H1 (cell line): ENCODE data around the gene MANBA. TPM values are rescaled to one million over a fixed set of nuclear protein-coding genes. Genes with fewer than 3 reads are reported as not detected.

Experiments used
- CTCF ChIA-PET: fragments of 300-600 bp; sonication (Branson Sonifier 250); formaldehyde crosslinking; loops from one replicate; lab custom pipeline; 2021; ENCODE audit not compliant: partially characterized antibody; lab: Charles Lee
- POLR2A ChIA-PET: fragments of 300-600 bp; sonication (Branson Sonifier 250); formaldehyde crosslinking; loops from one replicate; lab custom pipeline; 2021; ENCODE audit warnings: inconsistent platforms; ENCODE audit not compliant: partially characterized antibody; lab: Charles Lee
- DNase-seq, 2 experiments: peaks; one replicate each; pipeline versions ENCODE4 v3.0.0 to v3.0.0-alpha.2; 2010 to 2022; ENCODE audit warnings: low spot score in 2 of 2, low read depth in 1 of 2, mixed read lengths in 1 of 2
- FAIRE-seq: peaks from 2 replicates; lab custom pipeline; 2011; peaks lifted over from hg19 to GRCh38; lab: Jason Lieb, UNC
- H2AFZ ChIP-seq: 2 replicates; pipeline ENCODE4 v1.8.1; 2012; ENCODE audit warnings: low read length, inconsistent platforms
- H2AK5ac ChIP-seq: 2 replicates; pipeline ENCODE4 v1.6.1; 2013; ENCODE audit warnings: low read depth, low read length
- H2BK120ac ChIP-seq: replicated peaks from 2 replicates; pipeline ENCODE3; 2013; ENCODE audit warnings: low read depth, low read length, inconsistent platforms
- H2BK12ac ChIP-seq: 2 replicates; pipeline ENCODE4 v1.6.1; 2013; ENCODE audit warnings: low read depth, low read length
- H2BK15ac ChIP-seq: 2 replicates; pipeline ENCODE4 v1.6.1; 2013; ENCODE audit warnings: low read length
- H2BK20ac ChIP-seq: 2 replicates; pipeline ENCODE4 v1.6.1; 2013; ENCODE audit warnings: low read length
- H2BK5ac ChIP-seq: 2 replicates; pipeline ENCODE4 v1.6.1; 2013; ENCODE audit warnings: low read depth, low read length
- H3K14ac ChIP-seq: 2 replicates; pipeline ENCODE4 v1.6.1; 2013; ENCODE audit warnings: inconsistent platforms; ENCODE audit not compliant: insufficient read length
- H3K18ac ChIP-seq: 2 replicates; pipeline ENCODE4 v1.6.1; 2013; ENCODE audit warnings: low read length; ENCODE audit errors: extremely low read depth
- H3K23ac ChIP-seq: 2 replicates; pipeline ENCODE4 v1.6.1; 2013; ENCODE audit warnings: inconsistent platforms; ENCODE audit not compliant: insufficient read length
- H3K23me2 ChIP-seq: 2 replicates; pipeline ENCODE4 v1.6.1; 2013; ENCODE audit warnings: low read depth, low read length
- H3K27ac ChIP-seq: 2 replicates; pipeline ENCODE4 v1.6.1; 2011; ENCODE audit warnings: low read depth, low read length, inconsistent platforms
- H3K27me3 ChIP-seq, 4 experiments: replicated peaks in 1 of 4; 1 replicate in 1 of 4; 2 replicates in 3 of 4; pipeline versions ENCODE4 v1.6.1 to v1.8.1; 2011 to 2013; ENCODE audit warnings: low read length in 3 of 4, mild to moderate bottlenecking in 3 of 4, inconsistent platforms in 2 of 4, mixed read lengths in 2 of 4, moderate library complexity in 1 of 4; ENCODE audit not compliant: control insufficient read depth in 3 of 4, insufficient read depth in 3 of 4; ENCODE audit errors: extremely low read depth in 1 of 4
- H3K36me3 ChIP-seq, 4 experiments: 2 replicates each; pipeline versions ENCODE4 v1.6.1 to v1.8.1; 2011 to 2013; ENCODE audit warnings: mild to moderate bottlenecking in 4 of 4, low read length in 3 of 4, moderate library complexity in 2 of 4, control low read depth in 1 of 4, inconsistent platforms in 1 of 4; ENCODE audit not compliant: insufficient read depth in 4 of 4, control insufficient read depth in 2 of 4
- H3K4ac ChIP-seq: replicated peaks from 2 replicates; pipeline ENCODE3; 2013; ENCODE audit warnings: low read length, low read depth, mixed read lengths, inconsistent platforms; ENCODE audit not compliant: insufficient read length
- H3K4me1 ChIP-seq, 4 experiments: replicated peaks in 1 of 4; 1 replicate in 1 of 4; 2 replicates in 3 of 4; pipeline versions ENCODE4 v1.6.1 to v1.8.1; 2011 to 2013; ENCODE audit warnings: low read length in 3 of 4, inconsistent platforms in 2 of 4, mixed read lengths in 1 of 4; ENCODE audit not compliant: insufficient read depth in 4 of 4, control insufficient read depth in 3 of 4
- H3K4me2 ChIP-seq, 2 experiments: 2 replicates each; pipeline versions ENCODE4 v1.6.1 to v1.8.1; 2011 to 2013; ENCODE audit warnings: low read depth in 2 of 2, low read length in 2 of 2, control low read depth in 1 of 2, inconsistent platforms in 1 of 2, mild to moderate bottlenecking in 1 of 2; ENCODE audit not compliant: insufficient read depth in 1 of 2
- H3K4me3 ChIP-seq, 4 experiments: fragments of 200-600, 300-600 bp in 1 of 4; sonication (generic), shearing (Covaris generic), sonication (Bioruptor Twin) in 1 of 4; 2 replicates each; pipeline versions ENCODE4 v1.5.1 to v1.8.1; 2011 to 2016; ENCODE audit warnings: low read length in 4 of 4, low read depth in 3 of 4, control low read depth in 2 of 4, inconsistent platforms in 2 of 4, mild to moderate bottlenecking in 2 of 4, mixed read lengths in 1 of 4, moderate library complexity in 1 of 4; ENCODE audit not compliant: insufficient read depth in 2 of 4; ENCODE audit errors: extremely low read depth in 1 of 4
- H3K56ac ChIP-seq: replicated peaks from 2 replicates; pipeline ENCODE3; 2013; ENCODE audit warnings: low read depth, mild to moderate bottlenecking, mixed read lengths, low read length, inconsistent platforms; ENCODE audit not compliant: insufficient read length
- H3K79me1 ChIP-seq: 2 replicates; pipeline ENCODE4 v1.6.1; 2013; ENCODE audit warnings: low read depth, low read length, control low read depth
- H3K79me2 ChIP-seq, 2 experiments: 2 replicates each; pipeline versions ENCODE4 v1.6.1 to v1.8.1; 2012 to 2013; ENCODE audit warnings: low read length in 2 of 2, mild to moderate bottlenecking in 2 of 2, inconsistent platforms in 1 of 2; ENCODE audit not compliant: insufficient read depth in 2 of 2, control insufficient read depth in 1 of 2
- H3K9ac ChIP-seq, 4 experiments: replicated peaks in 1 of 4; 1 replicate in 1 of 4; 2 replicates in 3 of 4; pipeline versions ENCODE4 v1.6.1 to v1.8.1; 2011 to 2013; ENCODE audit warnings: low read depth in 3 of 4, low read length in 3 of 4, control low read depth in 2 of 4, mild to moderate bottlenecking in 2 of 4, moderate library complexity in 2 of 4, inconsistent platforms in 1 of 4; ENCODE audit errors: extremely low read depth in 1 of 4
- H3K9me3 ChIP-seq, 2 experiments: 2 replicates each; pipeline versions ENCODE4 v1.6.1 to v1.8.1; 2012 to 2013; ENCODE audit warnings: mild to moderate bottlenecking in 2 of 2, moderate library complexity in 2 of 2, control low read depth in 1 of 2, inconsistent platforms in 1 of 2, low read depth in 1 of 2, low read length in 1 of 2, mixed read lengths in 1 of 2; ENCODE audit not compliant: insufficient read depth in 2 of 2
- H4K20me1 ChIP-seq, 2 experiments: replicated peaks in 1 of 2; 2 replicates each; pipeline versions ENCODE3 to v1.8.1; 2011 to 2013; ENCODE audit warnings: inconsistent platforms in 2 of 2, low read length in 2 of 2, mild to moderate bottlenecking in 1 of 2; ENCODE audit not compliant: insufficient read depth in 2 of 2, control insufficient read depth in 1 of 2
- H4K5ac ChIP-seq: 2 replicates; pipeline ENCODE4 v1.6.1; 2013; ENCODE audit warnings: low read length, low read depth, mixed read lengths, inconsistent platforms; ENCODE audit not compliant: insufficient read length
- H4K8ac ChIP-seq: 2 replicates; pipeline ENCODE4 v1.8.0; 2013; ENCODE audit warnings: mild to moderate bottlenecking, moderate library complexity, low read length, inconsistent platforms; ENCODE audit not compliant: insufficient read depth; ENCODE audit errors: extremely low read depth
- H4K91ac ChIP-seq: replicated peaks from 2 replicates; pipeline ENCODE3; 2013; ENCODE audit warnings: low read length, mixed read lengths, inconsistent platforms; ENCODE audit not compliant: insufficient read length
- CTBP2 ChIP-seq: IDR thresholded peaks from 2 replicates; pipeline ENCODE4 v1.7.0; 2011; ENCODE audit warnings: borderline replicate concordance, mild to moderate bottlenecking, moderate library complexity, mixed read lengths, low read length; ENCODE audit not compliant: insufficient read depth, insufficient read length
- GABPA ChIP-seq: IDR thresholded peaks from 2 replicates; pipeline ENCODE4 v1.6.1; 2011; ENCODE audit warnings: mild to moderate bottlenecking, low read length, moderate library complexity, borderline replicate concordance; ENCODE audit not compliant: insufficient read depth
- HDAC6 ChIP-seq: IDR thresholded peaks from one replicate; pipeline ENCODE4 v1.7.1; 2012; ENCODE audit warnings: low read depth, mild to moderate bottlenecking, inconsistent platforms, low read length, moderate library complexity
- JUN ChIP-seq: IDR thresholded peaks from 2 replicates; pipeline ENCODE4 v1.6.1; 2011; ENCODE audit warnings: low read depth, mild to moderate bottlenecking, improper control_type of control experiment, low read length
- JUND ChIP-seq: IDR thresholded peaks from 2 replicates; pipeline ENCODE4 v1.6.1; 2011; ENCODE audit warnings: mild to moderate bottlenecking, improper control_type of control experiment, low read length
- MAFK ChIP-seq: IDR thresholded peaks from 2 replicates; pipeline ENCODE4 v1.6.1; 2012; ENCODE audit warnings: low read depth, mild to moderate bottlenecking, improper control_type of control experiment, low read length
- NANOG ChIP-seq: IDR thresholded peaks from 2 replicates; pipeline ENCODE4 v1.6.1; 2011; ENCODE audit warnings: low read length, low read depth, mild to moderate bottlenecking, inconsistent platforms; ENCODE audit not compliant: insufficient read depth, poor library complexity, severe bottlenecking
- NRF1 ChIP-seq: IDR thresholded peaks from 2 replicates; pipeline ENCODE4 v1.6.1; 2011; ENCODE audit warnings: mild to moderate bottlenecking, low read depth, low read length, improper control_type of control experiment
- SIN3A ChIP-seq, 2 experiments: IDR thresholded peaks in 1 of 2; conservative IDR thresholded peaks in 1 of 2; 2 replicates each; pipeline ENCODE4 v1.6.1; 2011 to 2012; ENCODE audit warnings: low read length in 2 of 2, improper control_type of control experiment in 1 of 2, low read depth in 1 of 2, mild to moderate bottlenecking in 1 of 2
- SIRT6 ChIP-seq: IDR thresholded peaks from one replicate; pipeline ENCODE4 v1.7.1; 2012; ENCODE audit warnings: low read length, inconsistent platforms
- SIX5 ChIP-seq: IDR thresholded peaks from 2 replicates; pipeline ENCODE4 v1.6.1; 2011; ENCODE audit warnings: mild to moderate bottlenecking, low read depth, low read length
- TAF1 ChIP-seq: IDR thresholded peaks from 2 replicates; pipeline ENCODE4 v1.6.1; 2011; ENCODE audit warnings: mild to moderate bottlenecking, low read depth, low read length
- WGBS, 2 experiments: shearing (Covaris generic) in 1 of 2; methylation state at CpG; one replicate each; pipeline versions ENCODE4 v1.1.6 to v1.1.7; 2013 to 2015; ENCODE audit warnings: low lambda C conversion rate in 2 of 2, mixed read lengths in 2 of 2, inconsistent platforms in 1 of 2, low coverage in 1 of 2, missing lambda C conversion rate in 1 of 2; ENCODE audit not compliant: insufficient replicate concordance in 2 of 2, insufficient coverage in 1 of 2, insufficient read length in 1 of 2; ENCODE audit errors: extremely low coverage in 1 of 2, missing lambda C conversion rate in 1 of 2; 5-methylcytosine and 5-hydroxymethylcytosine counted together
- polyA plus RNA-seq, 7 experiments: library from polyadenylated mRNA; depleted of rRNA in 3 of 7; stranded (reverse) in 5 of 7; unstranded in 2 of 7; fragments of >200 nt in 5 of 7; fragments of 200-250 nt in 2 of 7; gene quantifications; 1 replicate in 5 of 7; 2 replicates in 1 of 7; 4 replicates in 1 of 7; pipeline versions ENCODE4 v1.2.1 to v1.2.3, GENCODE V29; 2011 to 2013; ENCODE audit warnings: missing spikeins in 2 of 7, mixed read lengths in 2 of 7
- total RNA-seq: library from RNA; stranded (reverse); fragmentation: NEBNext Ultra II Directional; extraction: Animal tissue kit (Norgen Biotek cat#: 25700); gene quantifications from 2 replicates; pipeline ENCODE4 v1.2.1, GENCODE V29; 2021
- TF ChIP-seq, protein P1 (sequence below): IDR thresholded peaks from 2 replicates; pipeline ENCODE4 v1.6.1; 2011; ENCODE audit warnings: low read length, improper control_type of control experiment

The MANBA gene
- total and polyA plus RNA-seq, 2 of the 8 experiments (the other 6 are each of a cell fraction or from before 2014, with no cell fraction given): 22.9 to 27.8 TPM

DNA sequence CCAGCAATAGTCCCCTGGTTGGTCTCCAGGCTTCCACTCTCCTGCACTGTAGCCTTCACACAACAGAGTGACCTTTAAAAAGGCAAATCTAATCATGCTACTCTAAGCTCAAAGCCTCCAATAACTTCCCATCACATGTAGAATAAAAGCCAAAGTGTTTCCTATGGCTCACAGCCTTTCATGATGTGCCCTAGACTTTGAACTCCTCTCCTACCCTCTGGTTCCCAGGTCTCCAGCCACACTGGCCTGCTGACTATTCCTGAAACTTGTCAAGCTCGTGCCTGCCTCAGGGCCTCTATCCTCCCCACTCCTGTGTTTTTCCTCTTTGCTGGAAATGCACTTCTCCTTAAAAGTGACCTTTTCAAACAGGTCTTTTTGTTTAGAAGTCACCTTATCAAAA, 3.1 kb downstream of the MANBA start:
- no peak overlapping the region for H2BK12ac ChIP-seq
- no peak for FAIRE-seq
- no peak overlapping the region for H2BK120ac ChIP-seq
- H3K4me2 ChIP-seq: no peak overlapping the region
- no peaks in the 10 kb centered on the region for H3K36me3 ChIP-seq
- no peak overlapping the region for H3K27ac ChIP-seq
- ChIA-PET CTCF (interaction anchor here (1.4 kb wide), 1 partner anchor 20 kb away, joined by 4 read pairs; no protein-coding TSS in a partner anchor), POLR2A (interaction anchor here (0.9 to 1.9 kb wide), 3 partner anchors 66 to 70 kb away, joined by 3 to 4 read pairs (median 3); partner anchors contain the start of gene UBE2D3)
- 65% methylated on average over 1 of the region's 1 CpG; no CpG with 5 or more reads in 1 of the 2 experiments for WGBS, 2 experiments
- no peak overlapping the region for H4K5ac ChIP-seq
- H3K27me3 ChIP-seq: no peaks in the 10 kb centered on the region
- no peak overlapping the region for H2BK15ac ChIP-seq
- H3K23ac ChIP-seq: no peak overlapping the region
- no peak overlapping the region for H3K18ac ChIP-seq
- H2AFZ ChIP-seq: no peak overlapping the region
- DNase-seq: no peak
- H3K4me3 ChIP-seq: no peak overlapping the region
- no peak overlapping the region for H3K4ac ChIP-seq
- H4K91ac ChIP-seq: no peak overlapping the region
- no peak overlapping the region for H4K8ac ChIP-seq
- H4K20me1 ChIP-seq: peaks cover 0 to 7% of the 10 kb centered on the region in 2 experiments
- H2BK5ac ChIP-seq: no peak overlapping the region
- no peaks in the 10 kb centered on the region for H3K9me3 ChIP-seq
- H3K79me1 ChIP-seq: peaks cover 3% of the 10 kb centered on the region; the same call in 1 of the 2 replicates
- peaks cover 14% of the 10 kb centered on the region for H3K23me2 ChIP-seq
- H3K4me1 ChIP-seq: peaks cover 0 to 7% (median 1%) of the 10 kb centered on the region in 4 experiments; a peak in 3 of 7 replicates
- no peak overlapping the region for H2BK20ac ChIP-seq
- peaks cover 5 to 50% of the 10 kb centered on the region in 2 experiments; a peak in 3 of 4 replicates for H3K79me2 ChIP-seq
- H3K56ac ChIP-seq: no peak overlapping the region
- no peak overlapping the region for H3K9ac ChIP-seq
- H3K14ac ChIP-seq: no peak overlapping the region
- H2AK5ac ChIP-seq: no peak overlapping the region
- TF ChIP-seq MAFK: no peak
- no peak for TF ChIP-seq SIN3A (conservative IDR thresholded peaks at IDR 0.05 in 1 of 2, IDR thresholded peaks at IDR 0.05 in 1 of 2; ENCODE audit: low read depth in 1 of 2, low read length in 2 of 2)
- TF ChIP-seq JUN: no peak
- no peak for TF ChIP-seq CTBP2
- no peak for TF ChIP-seq SIX5
- no peak for TF ChIP-seq HDAC6
- TF ChIP-seq NANOG: no peak
- no peak for TF ChIP-seq JUND
- no peak for TF ChIP-seq SIRT6
- TF ChIP-seq, protein P1, sequence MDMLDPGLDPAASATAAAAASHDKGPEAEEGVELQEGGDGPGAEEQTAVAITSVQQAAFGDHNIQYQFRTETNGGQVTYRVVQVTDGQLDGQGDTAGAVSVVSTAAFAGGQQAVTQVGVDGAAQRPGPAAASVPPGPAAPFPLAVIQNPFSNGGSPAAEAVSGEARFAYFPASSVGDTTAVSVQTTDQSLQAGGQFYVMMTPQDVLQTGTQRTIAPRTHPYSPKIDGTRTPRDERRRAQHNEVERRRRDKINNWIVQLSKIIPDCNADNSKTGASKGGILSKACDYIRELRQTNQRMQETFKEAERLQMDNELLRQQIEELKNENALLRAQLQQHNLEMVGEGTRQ: no peak
- TF ChIP-seq TAF1: no peak
- TF ChIP-seq NRF1: no peak
- no peak for TF ChIP-seq GABPA
